Adipocyte (in vitro differentiated cells): Measurements from ENCODE around the gene KIF26A.

Experiments
- DNase-seq: peaks from one replicate; pipeline ENCODE4 v3.0.0-alpha.2; 2015; ENCODE audit warnings: low read depth
- H3K27me3 ChIP-seq: replicated peaks from 2 replicates; pipeline ENCODE4 v1.7.0; 2013; ENCODE audit warnings: mild to moderate bottlenecking, low read length, moderate library complexity; ENCODE audit not compliant: control insufficient read depth, insufficient read depth
- H3K36me3 ChIP-seq: 2 replicates; pipeline ENCODE4 v1.7.0; 2013; ENCODE audit warnings: low read length, mild to moderate bottlenecking, moderate library complexity; ENCODE audit not compliant: control insufficient read depth, insufficient read depth, severe bottlenecking
- H3K4me1 ChIP-seq: 2 replicates; pipeline ENCODE4 v1.7.0; 2013; ENCODE audit warnings: mild to moderate bottlenecking, low read length, moderate library complexity; ENCODE audit not compliant: control insufficient read depth, insufficient read depth
- H3K4me3 ChIP-seq: 2 replicates; pipeline ENCODE4 v1.7.0; 2013; ENCODE audit warnings: mild to moderate bottlenecking, low read length, moderate library complexity
- H3K9ac ChIP-seq: 2 replicates; pipeline ENCODE4 v1.7.0; 2013; ENCODE audit warnings: mild to moderate bottlenecking, low read length, moderate library complexity
- H3K9me3 ChIP-seq: 2 replicates; pipeline ENCODE4 v1.7.0; 2013; ENCODE audit warnings: mild to moderate bottlenecking, low read length, moderate library complexity; ENCODE audit not compliant: control insufficient read depth

The KIF26A gene

GRCh38 chr14:104144453-104144790 lies 6.0 kb downstream of the KIF26A start:
- Histone ChIP-seq H3K9ac (no peak overlapping the region), H3K27me3 (peaks cover 22% of the 10 kb centered on the region), H3K9me3 (no peaks in the 10 kb centered on the region), H3K36me3 (no peaks in the 10 kb centered on the region), H3K4me1 (no peaks in the 10 kb centered on the region), H3K4me3 (no peak overlapping the region)
- no peak for DNase-seq

- no peak for DNase-seq
- Histone ChIP-seq H3K4me1 (no peaks in the 10 kb centered on the region), H3K4me3 (no peak overlapping the region)
These were observed 6.8 kb downstream of the KIF26A start for GRCh38 chr14:104144911-104145825.

GRCh38 chr14:104145826-104146601 lies 7.6 kb downstream of the KIF26A start:
- Histone ChIP-seq H3K36me3 (no peaks in the 10 kb centered on the region), H3K9ac (no peak overlapping the region), H3K9me3 (no peaks in the 10 kb centered on the region), H3K4me3 (no peak overlapping the region), H3K27me3 (peaks cover 19% of the 10 kb centered on the region), H3K4me1 (no peaks in the 10 kb centered on the region)
- no peak for DNase-seq

More at GRCh38 chr14:104144911-104145825, 6.8 kb downstream of the KIF26A start:
- peaks cover 19% of the 10 kb centered on the region for H3K27me3 ChIP-seq
- H3K9ac ChIP-seq = no peak overlapping the region
- H3K9me3 ChIP-seq = no peaks in the 10 kb centered on the region
- H3K36me3 ChIP-seq = no peaks in the 10 kb centered on the region

GRCh38 chr14:104146651-104147345 lies 8.4 kb downstream of the KIF26A start:
- Histone ChIP-seq H3K9me3 (no peaks in the 10 kb centered on the region), H3K36me3 (no peaks in the 10 kb centered on the region), H3K4me1 (no peaks in the 10 kb centered on the region), H3K4me3 (no peak overlapping the region), H3K27me3 (peaks cover 17% of the 10 kb centered on the region), H3K9ac (no peak overlapping the region)
- DNase-seq = no peak

GRCh38 chr14:104147346-104148125 lies 9.1 kb downstream of the KIF26A start:
- Histone ChIP-seq H3K36me3 (no peaks in the 10 kb centered on the region), H3K27me3 (peaks cover 12% of the 10 kb centered on the region), H3K4me1 (no peaks in the 10 kb centered on the region), H3K4me3 (no peak overlapping the region), H3K9me3 (no peaks in the 10 kb centered on the region), H3K9ac (no peak overlapping the region)
- DNase-seq = no peak

- Histone ChIP-seq H3K36me3 (no peaks in the 10 kb centered on the region), H3K27me3 (peaks cover 5% of the 10 kb centered on the region), H3K9me3 (no peaks in the 10 kb centered on the region), H3K4me3 (no peak overlapping the region), H3K4me1 (no peaks in the 10 kb centered on the region), H3K9ac (no peak overlapping the region)
- no peak for DNase-seq
These were observed 10.3 kb downstream of the KIF26A start for GRCh38 chr14:104148433-104149277.

GRCh38 chr14:104149278-104149595 lies 10.8 kb downstream of the KIF26A start:
- no peak overlapping the region for H3K4me3 ChIP-seq
- H3K27me3 ChIP-seq = peaks cover 3% of the 10 kb centered on the region
- no peak for DNase-seq
- no peaks in the 10 kb centered on the region for H3K36me3 ChIP-seq
- no peaks in the 10 kb centered on the region for H3K4me1 ChIP-seq
- H3K9ac ChIP-seq = no peak overlapping the region
- H3K9me3 ChIP-seq = no peaks in the 10 kb centered on the region

- peak; percentile 41 for DNase-seq
- Histone ChIP-seq H3K9ac (no peak overlapping the region), H3K27me3 (no peaks in the 10 kb centered on the region), H3K4me1 (no peaks in the 10 kb centered on the region), H3K4me3 (no peak overlapping the region), H3K36me3 (no peaks in the 10 kb centered on the region), H3K9me3 (no peaks in the 10 kb centered on the region)
These were observed 11.3 kb downstream of the KIF26A start for GRCh38 chr14:104149617-104150135.

- no peaks in the 10 kb centered on the region for H3K4me1 ChIP-seq
- no peaks in the 10 kb centered on the region for H3K36me3 ChIP-seq
- H3K27me3 ChIP-seq = no peaks in the 10 kb centered on the region
- peak; percentile 69 for DNase-seq
- no peaks in the 10 kb centered on the region for H3K9me3 ChIP-seq
- no peak overlapping the region for H3K4me3 ChIP-seq
- no peak overlapping the region for H3K9ac ChIP-seq
These were observed 12.0 kb downstream of the KIF26A start for GRCh38 chr14:104150136-104151025.
